Loucy (cell line): ENCODE results near the gene GDPD2.

Source experiments
- H2AFZ ChIP-seq: fragments of 200-600 bp; sonication (generic); 2 replicates; pipeline ENCODE4 v1.6.0; 2016; ENCODE audit warnings: antibody characterized with exemption, mild to moderate bottlenecking, low read length, moderate library complexity
- H3F3A ChIP-seq: fragments of 200-600 bp; 2 replicates; pipeline ENCODE4 v1.6.0; 2016; ENCODE audit warnings: antibody characterized with exemption, low read depth, mild to moderate bottlenecking
- H3K27me3 ChIP-seq: fragments of 200-600 bp; sonication (generic); 2 replicates; pipeline ENCODE4 v1.6.1; 2014; ENCODE audit warnings: low read length, mild to moderate bottlenecking; ENCODE audit not compliant: insufficient read depth, poor library complexity, severe bottlenecking
- H3K36me3 ChIP-seq: fragments of 200-600 bp; sonication (generic); 2 replicates; pipeline ENCODE4 v1.6.1; 2016; ENCODE audit warnings: low read length; ENCODE audit not compliant: insufficient read depth
- H3K4me1 ChIP-seq: fragments of 200-600 bp; sonication (generic); 2 replicates; pipeline ENCODE4 v1.5.1; 2014; ENCODE audit warnings: low read length, mild to moderate bottlenecking; ENCODE audit not compliant: insufficient read depth, poor library complexity, severe bottlenecking
- H3K4me2 ChIP-seq: fragments of 200-600 bp; sonication (generic); 2 replicates; pipeline ENCODE4 v1.6.0; 2014; ENCODE audit warnings: antibody characterized with exemption, low read length, low read depth, mild to moderate bottlenecking; ENCODE audit not compliant: poor library complexity, severe bottlenecking
- H3K4me3 ChIP-seq: fragments of 200-600 bp; sonication (generic); 2 replicates; pipeline ENCODE4 v1.5.1; 2014; ENCODE audit warnings: low read length, mild to moderate bottlenecking, mixed read lengths; ENCODE audit not compliant: poor library complexity, severe bottlenecking
- H3K79me2 ChIP-seq: fragments of 200-600 bp; sonication (generic); 2 replicates; pipeline ENCODE4 v1.6.1; 2014; ENCODE audit warnings: low read length; ENCODE audit not compliant: insufficient read depth
- H3K9ac ChIP-seq: fragments of 200-600 bp; sonication (generic); 2 replicates; pipeline ENCODE4 v1.6.0; 2014; ENCODE audit warnings: mild to moderate bottlenecking, low read depth, low read length, moderate library complexity; ENCODE audit not compliant: poor library complexity, severe bottlenecking
- H3K9me2 ChIP-seq: fragments of 200-600 bp; sonication (generic); replicated peaks from 2 replicates; pipeline ENCODE4 v1.6.1; 2016; ENCODE audit warnings: low read depth, low read length, mixed read lengths
- H3K9me3 ChIP-seq: fragments of 200-600 bp; sonication (generic); 2 replicates; pipeline ENCODE4 v1.6.1; 2014; ENCODE audit warnings: mild to moderate bottlenecking, antibody characterized with exemption, low read length, low read depth; ENCODE audit not compliant: insufficient read depth
- H4K20me1 ChIP-seq: fragments of 200-600 bp; sonication (generic); 2 replicates; pipeline ENCODE4 v1.6.0; 2014; ENCODE audit warnings: antibody characterized with exemption, low read length, mild to moderate bottlenecking; ENCODE audit not compliant: insufficient read depth, poor library complexity, severe bottlenecking
- EZH2phosphoT487 ChIP-seq: fragments of 200-600 bp; IDR thresholded peaks from 2 replicates; pipeline ENCODE4 v1.6.1; 2018; ENCODE audit warnings: antibody characterized with exemption, mild to moderate bottlenecking, moderate library complexity, borderline replicate concordance
- TF ChIP-seq, protein P1 (sequence below): fragments of 200-600 bp; sonication (generic); conservative IDR thresholded peaks from 2 replicates; pipeline ENCODE4 v1.5.1; 2014; ENCODE audit warnings: mild to moderate bottlenecking, antibody characterized with exemption, low read length

GDPD2 gene

DNA sequence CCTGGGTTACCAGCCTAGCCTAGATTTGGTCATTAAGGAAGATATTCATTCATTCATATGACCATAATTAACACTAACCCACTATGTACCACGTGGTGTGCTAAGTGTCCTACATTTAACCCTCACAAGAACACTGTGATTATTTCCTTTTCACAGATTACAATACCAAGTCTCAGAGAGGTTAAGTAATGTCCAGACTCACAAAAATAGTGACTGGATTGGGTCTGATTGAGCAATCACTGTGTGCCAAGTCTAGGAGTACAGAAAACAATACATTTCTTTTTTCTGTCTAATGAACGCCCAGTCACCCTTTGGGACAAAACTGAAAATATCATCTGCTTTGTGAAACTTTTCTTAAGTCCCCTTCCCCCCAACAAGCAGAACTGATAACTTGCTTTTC is 13.9 kb downstream of the GDPD2 start:
- H3K27me3 ChIP-seq = no peaks in the 10 kb centered on the region
- H3K9me2 ChIP-seq = no peaks in the 10 kb centered on the region
- no peaks in the 10 kb centered on the region for H3F3A ChIP-seq
- H2AFZ ChIP-seq = no peak overlapping the region
- H3K79me2 ChIP-seq = no peaks in the 10 kb centered on the region
- no peaks in the 10 kb centered on the region for H4K20me1 ChIP-seq
- H3K4me2 ChIP-seq = no peak overlapping the region
- peaks cover 14% of the 10 kb centered on the region for H3K4me1 ChIP-seq
- no peak overlapping the region for H3K9ac ChIP-seq
- H3K36me3 ChIP-seq = no peaks in the 10 kb centered on the region
- no peak overlapping the region for H3K4me3 ChIP-seq
- H3K9me3 ChIP-seq = no peaks in the 10 kb centered on the region
- TF ChIP-seq, protein P1, sequence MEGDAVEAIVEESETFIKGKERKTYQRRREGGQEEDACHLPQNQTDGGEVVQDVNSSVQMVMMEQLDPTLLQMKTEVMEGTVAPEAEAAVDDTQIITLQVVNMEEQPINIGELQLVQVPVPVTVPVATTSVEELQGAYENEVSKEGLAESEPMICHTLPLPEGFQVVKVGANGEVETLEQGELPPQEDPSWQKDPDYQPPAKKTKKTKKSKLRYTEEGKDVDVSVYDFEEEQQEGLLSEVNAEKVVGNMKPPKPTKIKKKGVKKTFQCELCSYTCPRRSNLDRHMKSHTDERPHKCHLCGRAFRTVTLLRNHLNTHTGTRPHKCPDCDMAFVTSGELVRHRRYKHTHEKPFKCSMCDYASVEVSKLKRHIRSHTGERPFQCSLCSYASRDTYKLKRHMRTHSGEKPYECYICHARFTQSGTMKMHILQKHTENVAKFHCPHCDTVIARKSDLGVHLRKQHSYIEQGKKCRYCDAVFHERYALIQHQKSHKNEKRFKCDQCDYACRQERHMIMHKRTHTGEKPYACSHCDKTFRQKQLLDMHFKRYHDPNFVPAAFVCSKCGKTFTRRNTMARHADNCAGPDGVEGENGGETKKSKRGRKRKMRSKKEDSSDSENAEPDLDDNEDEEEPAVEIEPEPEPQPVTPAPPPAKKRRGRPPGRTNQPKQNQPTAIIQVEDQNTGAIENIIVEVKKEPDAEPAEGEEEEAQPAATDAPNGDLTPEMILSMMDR = no peak
- TF ChIP-seq EZH2phosphoT487 = no peak

DNA sequence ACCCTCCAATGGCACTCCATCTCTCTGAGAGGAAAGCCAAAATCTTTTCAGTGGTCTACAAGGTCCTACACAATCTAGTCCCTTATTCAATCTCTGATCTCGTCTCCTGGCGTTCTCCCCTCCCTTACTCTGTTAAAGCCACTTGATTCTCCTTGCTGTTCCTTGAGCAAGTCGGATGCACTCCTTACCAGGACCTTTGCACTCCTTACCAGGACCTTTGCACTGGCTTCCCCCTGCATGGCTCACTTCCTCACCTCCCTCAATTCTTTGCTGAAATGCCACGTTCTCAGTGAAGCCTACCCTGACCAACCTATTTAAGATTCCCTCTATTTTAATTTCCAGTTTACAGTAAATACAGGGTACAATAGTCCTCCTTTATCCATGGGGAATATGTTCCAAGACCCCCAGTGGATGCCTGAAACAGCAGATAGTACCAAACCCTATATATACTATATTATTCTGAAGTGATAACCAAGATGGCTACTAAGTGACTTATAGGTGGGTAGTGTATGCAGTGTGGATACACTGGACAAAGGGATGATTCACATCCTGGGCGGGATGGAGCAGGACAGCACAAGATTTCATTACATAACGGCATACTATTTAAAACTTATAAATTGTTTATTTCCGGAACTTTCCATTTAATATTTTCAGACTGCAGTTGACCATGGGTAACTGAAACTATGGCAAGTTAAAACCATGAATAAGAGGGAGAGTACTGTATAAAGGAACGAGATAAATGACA is 15.0 kb downstream of the GDPD2 start:
- H3K27me3 ChIP-seq = no peaks in the 10 kb centered on the region
- no peaks in the 10 kb centered on the region for H3K9me2 ChIP-seq

GRCh38 chrX:70439016-70439415 is 15.9 kb downstream of the GDPD2 start:
- Histone ChIP-seq H3K9ac (no peak overlapping the region), H3K9me3 (no peaks in the 10 kb centered on the region), H2AFZ (no peak overlapping the region), H3K27me3 (no peaks in the 10 kb centered on the region), H3K4me3 (peak overlapping the region; percentile 17), H3K4me1 (peaks cover 10% of the 10 kb centered on the region), H3K9me2 (no peaks in the 10 kb centered on the region), H3K79me2 (no peaks in the 10 kb centered on the region), H3K4me2 (peak overlapping the region; percentile 42), H3F3A (no peaks in the 10 kb centered on the region), H4K20me1 (no peaks in the 10 kb centered on the region), H3K36me3 (no peaks in the 10 kb centered on the region)
- TF ChIP-seq EZH2phosphoT487 = no peak
- TF ChIP-seq, protein P1 = no peak

More for the DNA sequence above, 15.0 kb downstream of the GDPD2 start:
- Histone ChIP-seq H3K4me3 (no peak overlapping the region), H3K4me1 (peaks cover 14% of the 10 kb centered on the region), H4K20me1 (no peaks in the 10 kb centered on the region), H3K79me2 (no peaks in the 10 kb centered on the region), H2AFZ (no peak overlapping the region), H3K4me2 (no peak overlapping the region), H3K9me3 (no peaks in the 10 kb centered on the region), H3F3A (no peaks in the 10 kb centered on the region), H3K9ac (no peak overlapping the region), H3K36me3 (no peaks in the 10 kb centered on the region)
- TF ChIP-seq, protein P1 = no peak
- TF ChIP-seq EZH2phosphoT487 = no peak
